Heart left ventricle (tissue), 16 donors: ENCODE data around the gene RGS12. TPM values are rescaled to one million over a fixed set of nuclear protein-coding genes. Genes with fewer than 3 reads are reported as not detected.
A peak's percentile ranks its signal among the peaks of the same experiment; 100 is the strongest.

Source experiments
- ATAC-seq, 4 donors: fragments of 200-7000 bp; cut with Tn5 transposase; one replicate each; pipeline ENCODE4 v1.9.1; 2020 to 2022; ENCODE audit warnings: moderate library complexity in 4 of 4, mild to moderate bottlenecking in 3 of 4, moderate number of reproducible peaks in 1 of 4
- DNase-seq, 5 donors: peaks; one replicate each; pipeline ENCODE4 v3.0.0-alpha.2; 2020
- H3K27ac ChIP-seq, 12 donors: fragments of 200-600 bp; sonication (generic) in 4 of 12; one replicate each; pipeline versions ENCODE4 v1.5.0 to v1.8.0; 2016 to 2022; ENCODE audit warnings: mild to moderate bottlenecking in 2 of 12
- H3K27me3 ChIP-seq, 9 donors: fragments of 200-600 bp; sonication (generic) in 2 of 9; one replicate each; pipeline versions ENCODE4 v1.5.1 to v1.8.0; 2016 to 2022; ENCODE audit warnings: mild to moderate bottlenecking in 3 of 9
- H3K36me3 ChIP-seq, 9 donors: fragments of 200-600 bp; sonication (generic) in 2 of 9; one replicate each; pipeline versions ENCODE4 v1.5.0 to v1.8.0; 2018 to 2022; ENCODE audit warnings: mild to moderate bottlenecking in 2 of 9
- H3K4me1 ChIP-seq, 12 donors: fragments of 200-600 bp; sonication (generic) in 4 of 12; one replicate each; pipeline versions ENCODE4 v1.5.0 to v1.8.0; 2016 to 2022; ENCODE audit warnings: mild to moderate bottlenecking in 3 of 12
- H3K4me3 ChIP-seq, 12 donors: fragments of 200-600 bp; sonication (generic) in 4 of 12; one replicate each; pipeline versions ENCODE4 v1.5.0 to v1.8.0; 2017 to 2022; ENCODE audit warnings: mild to moderate bottlenecking in 9 of 12, moderate library complexity in 4 of 12
- H3K9me3 ChIP-seq, 12 donors: fragments of 200-600 bp; sonication (generic) in 4 of 12; one replicate each; pipeline versions ENCODE4 v1.5.0 to v1.8.0; 2016 to 2022; ENCODE audit warnings: mild to moderate bottlenecking in 1 of 12
- CTCF ChIP-seq, 12 donors: fragments of 200-600 bp; sonication (generic) in 4 of 12; IDR thresholded peaks; one replicate each; pipeline versions ENCODE4 v1.5.0 to v1.8.0; 2018 to 2022; ENCODE audit warnings: antibody characterized with exemption in 12 of 12, mild to moderate bottlenecking in 5 of 12
- POLR2A ChIP-seq, 2 donors: fragments of 450-650 bp; IDR thresholded peaks; one replicate each; pipeline ENCODE4 v1.6.1; 2017; ENCODE audit warnings: antibody characterized with exemption in 2 of 2, mild to moderate bottlenecking in 2 of 2, moderate library complexity in 2 of 2
- WGBS, 4 donors: extraction: QIAGEN DNeasy Blood & Tissue Kit in 2 of 4; methylation state at CpG; one replicate each; pipeline versions ENCODE4 v1.1.5 to v1.1.7; 2013 to 2018; 5-methylcytosine and 5-hydroxymethylcytosine counted together
- intact Hi-C, 10 donors: fragments of 100-400 bp; cut with DNase I; formaldehyde crosslinking; loops; one replicate each; pipeline versions ENCODE4 v1.11.1 to v1.14.2; 2022
- polyA plus RNA-seq, 2 donors: library from polyadenylated mRNA; stranded (reverse); fragments of 200-250 nt; gene quantifications; one replicate each; pipeline ENCODE4 v1.2.3, GENCODE V29; 2013
- total RNA-seq, 9 donors: library from RNA; depleted of rRNA in 2 of 9; stranded (reverse); fragments of >200 nt in 2 of 9; fragmentation: NEBNext Ultra II Directional in 3 of 9; extraction: Animal tissue kit (Norgen Biotek cat#: 25700) in 3 of 9; gene quantifications; one replicate each; pipeline versions ENCODE4 v1.1.0 to v1.2.4, GENCODE V29; 2016 to 2023
- donor health status: ischemic (EF 13 %, LVEDD 7.1; RV severe dilation, severe dysfunction).
- donor health status: healthy with polysubstance abuse.
- donor health status: DM: no; HTN: yes; CAD: no.
- donor health status: DM: no; HTN: no; CAD: no.
- donor health status: ischemic (EF 25% LVEDD 6.9; RV normal size, moderate dysfunction).
- donor health status: ischemic (EF 25% LVEDD 5.7; RV mildly dilated, moderate dysfunction).
- donor health status: healthy.
- donor health status: DM: yes; HTN: yes; CAD: no.
- donor health status: ischemic (EF 35%, LVEDD 5.7; RV mildly dilated, moderate dysfunction).
- donor health status: nonischemic (EF 11% LVEDD 7.7; RV severe dilation, severe dysfunction).
- donor health status: DM: yes; HTN: yes; CAD: no.
- donor health status: PGD.
- donor health status: ischemic (EF 29% LVEDD 5.4; RV normal size, mild dysfunction).
- donor health status: nonischemic (EF 23%, LVEDD 6.1; RV moderate dilation, normal function).

The RGS12 gene
- total and polyA plus RNA-seq, 11 donors, result 8.4 to 18.4 (median 13.9) TPM

- DNase-seq (no peak), ATAC-seq (no peak)
- TF ChIP-seq POLR2A (IDR thresholded peaks at IDR 0.05) (no peak), CTCF (IDR thresholded peaks at IDR 0.05) (no peak)
- Histone ChIP-seq H3K27ac (no peak overlapping the region), H3K4me3 (no peak overlapping the region), H3K9me3 (no peaks in the 10 kb centered on the region), H3K27me3 (no peaks in the 10 kb centered on the region), H3K4me1 (peaks cover 0 to 12% (median 1%) of the 10 kb centered on the region in 12 donors), H3K36me3 (no peaks in the 10 kb centered on the region)
- intact Hi-C loops, result no loop called here
- 92 to 96% (median 95%) methylated on average over 17 of the region's 17 CpGs for WGBS, 4 donors
These were observed 26.7 kb upstream of the RGS12 start for GRCh38 chr4:3266076-3266475.

GRCh38 chr4:3267576-3268394 lies 25.0 kb upstream of the RGS12 start:
- TF ChIP-seq POLR2A (IDR thresholded peaks at IDR 0.05) (no peak), CTCF (IDR thresholded peaks at IDR 0.05) (no peak)
- ATAC-seq (no peak), DNase-seq (peak in 1 of 5 donors; percentile 2)
- Histone ChIP-seq H3K36me3 (no peaks in the 10 kb centered on the region), H3K27ac (no peak overlapping the region), H3K9me3 (peaks cover 0 to 2% (median 0%) of the 10 kb centered on the region in 12 donors), H3K27me3 (no peaks in the 10 kb centered on the region), H3K4me1 (peaks cover 0 to 12% (median 1%) of the 10 kb centered on the region in 12 donors), H3K4me3 (no peak overlapping the region)
- WGBS, 4 donors, result 65 to 76% (median 73%) methylated on average over 13 to 18 of the region's 18 CpGs
- intact Hi-C loops, result no loop called here

GRCh38 chr4:3268395-3269104 lies 24.3 kb upstream of the RGS12 start:
- TF ChIP-seq CTCF (IDR thresholded peaks at IDR 0.05) (no peak), POLR2A (IDR thresholded peaks at IDR 0.05) (no peak)

More at GRCh38 chr4:3268395-3269104, 24.3 kb upstream of the RGS12 start:
- Histone ChIP-seq H3K36me3 (no peaks in the 10 kb centered on the region), H3K4me1 (peaks cover 0 to 12% (median 1%) of the 10 kb centered on the region in 12 donors), H3K27ac (no peak overlapping the region), H3K4me3 (no peak overlapping the region), H3K27me3 (no peaks in the 10 kb centered on the region), H3K9me3 (peaks cover 0 to 9% (median 0%) of the 10 kb centered on the region in 12 donors)
- intact Hi-C loops, result no loop called here
- ATAC-seq, result peak in 2 of 4 donors; percentile 9 to 10
- 83 to 89% (median 87%) methylated on average over 16 to 17 of the region's 17 CpGs for WGBS, 4 donors
- peak in 1 of 5 donors; percentile 2 for DNase-seq
